Osteoblast (primary cell): Measurements from ENCODE around the gene INS. TPM values are rescaled to one million over a fixed set of nuclear protein-coding genes. Genes with fewer than 3 reads are reported as not detected.

Experiments
- DNase-seq: peaks from one replicate; pipeline ENCODE4 v3.0.0; 2011; ENCODE audit warnings: low spot score, mixed read lengths; ENCODE audit not compliant: insufficient read length; ENCODE audit errors: missing footprints
- H2AFZ ChIP-seq: 2 replicates; pipeline ENCODE4 v1.6.0; 2011; ENCODE audit warnings: mild to moderate bottlenecking, low read length
- H3K27ac ChIP-seq: 2 replicates; pipeline ENCODE4 v1.5.1; 2011; ENCODE audit warnings: mild to moderate bottlenecking, low read depth, low read length, moderate library complexity
- H3K27me3 ChIP-seq: 2 replicates; pipeline ENCODE4 v1.6.0; 2012; ENCODE audit warnings: mild to moderate bottlenecking, control low read depth, inconsistent platforms, low read length, moderate library complexity; ENCODE audit not compliant: insufficient read depth
- H3K36me3 ChIP-seq: 2 replicates; pipeline ENCODE4 v1.5.1; 2011; ENCODE audit warnings: mild to moderate bottlenecking, low read length, control low read depth, moderate library complexity; ENCODE audit not compliant: insufficient read depth
- H3K4me1 ChIP-seq: 2 replicates; pipeline ENCODE4 v1.5.1; 2011; ENCODE audit warnings: mild to moderate bottlenecking, low read length, control low read depth, moderate library complexity; ENCODE audit not compliant: insufficient read depth
- H3K4me2 ChIP-seq: 2 replicates; pipeline ENCODE4 v1.6.0; 2011; ENCODE audit warnings: mild to moderate bottlenecking, low read length; ENCODE audit not compliant: insufficient read depth
- H3K4me3 ChIP-seq: fragments of 200-600 bp; sonication (generic); 3 replicates; pipeline ENCODE4 v1.5.1; 2012; ENCODE audit warnings: mild to moderate bottlenecking, low read length, inconsistent platforms; ENCODE audit not compliant: insufficient read depth
- H3K79me2 ChIP-seq: 2 replicates; pipeline ENCODE4 v1.6.0; 2012; ENCODE audit warnings: mild to moderate bottlenecking, low read length, control low read depth, inconsistent platforms; ENCODE audit not compliant: insufficient read depth
- H3K9me3 ChIP-seq: 2 replicates; pipeline ENCODE4 v1.5.1; 2011; ENCODE audit warnings: low read depth, low read length, control low read depth
- H4K20me1 ChIP-seq: 2 replicates; pipeline ENCODE4 v1.6.0; 2012; ENCODE audit warnings: mild to moderate bottlenecking, low read length, control low read depth; ENCODE audit not compliant: insufficient read depth
- total RNA-seq: library from RNA; depleted of rRNA; stranded (reverse); fragments of >200 nt; gene quantifications from 2 replicates; pipeline ENCODE4 v1.2.3, GENCODE V29; 2012
- TF ChIP-seq, protein P1 (sequence below): IDR thresholded peaks from 2 replicates; pipeline ENCODE4 v1.5.1; 2011; ENCODE audit warnings: mild to moderate bottlenecking, low read depth, low read length, moderate library complexity; ENCODE audit errors: extremely low read depth

The INS gene
- total RNA-seq, 1 donor = not detected

DNA sequence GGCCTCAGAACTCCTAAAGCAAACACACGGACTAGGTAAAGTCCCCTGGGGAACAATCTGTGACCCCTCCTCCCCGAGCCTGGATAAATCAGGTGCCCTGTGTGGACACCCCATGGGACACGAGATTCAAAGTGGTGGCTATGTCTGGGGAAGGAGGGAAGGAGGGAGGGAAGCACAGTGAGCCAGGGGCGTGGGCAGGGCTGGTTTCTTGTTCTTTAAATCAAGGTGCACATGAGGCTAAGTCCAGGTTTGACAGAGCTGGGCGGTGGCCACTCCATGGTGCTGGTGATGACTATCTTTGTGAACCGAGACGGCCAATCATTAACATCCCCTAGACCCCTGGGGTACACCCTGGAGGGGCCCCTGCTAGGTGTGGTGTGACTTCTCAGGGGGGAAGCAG, 30.9 kb upstream of the INS start:
- Histone ChIP-seq H3K36me3 (no peaks in the 10 kb centered on the region), H2AFZ (no peak overlapping the region), H3K27me3 (peaks cover 6% of the 10 kb centered on the region), H3K79me2 (no peaks in the 10 kb centered on the region), H3K4me1 (no peaks in the 10 kb centered on the region), H3K27ac (no peak overlapping the region), H3K9me3 (no peaks in the 10 kb centered on the region), H3K4me2 (no peak overlapping the region), H3K4me3 (no peak overlapping the region), H4K20me1 (no peaks in the 10 kb centered on the region)
- TF ChIP-seq, protein P1, sequence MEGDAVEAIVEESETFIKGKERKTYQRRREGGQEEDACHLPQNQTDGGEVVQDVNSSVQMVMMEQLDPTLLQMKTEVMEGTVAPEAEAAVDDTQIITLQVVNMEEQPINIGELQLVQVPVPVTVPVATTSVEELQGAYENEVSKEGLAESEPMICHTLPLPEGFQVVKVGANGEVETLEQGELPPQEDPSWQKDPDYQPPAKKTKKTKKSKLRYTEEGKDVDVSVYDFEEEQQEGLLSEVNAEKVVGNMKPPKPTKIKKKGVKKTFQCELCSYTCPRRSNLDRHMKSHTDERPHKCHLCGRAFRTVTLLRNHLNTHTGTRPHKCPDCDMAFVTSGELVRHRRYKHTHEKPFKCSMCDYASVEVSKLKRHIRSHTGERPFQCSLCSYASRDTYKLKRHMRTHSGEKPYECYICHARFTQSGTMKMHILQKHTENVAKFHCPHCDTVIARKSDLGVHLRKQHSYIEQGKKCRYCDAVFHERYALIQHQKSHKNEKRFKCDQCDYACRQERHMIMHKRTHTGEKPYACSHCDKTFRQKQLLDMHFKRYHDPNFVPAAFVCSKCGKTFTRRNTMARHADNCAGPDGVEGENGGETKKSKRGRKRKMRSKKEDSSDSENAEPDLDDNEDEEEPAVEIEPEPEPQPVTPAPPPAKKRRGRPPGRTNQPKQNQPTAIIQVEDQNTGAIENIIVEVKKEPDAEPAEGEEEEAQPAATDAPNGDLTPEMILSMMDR = no peak
- no peak for DNase-seq

DNA sequence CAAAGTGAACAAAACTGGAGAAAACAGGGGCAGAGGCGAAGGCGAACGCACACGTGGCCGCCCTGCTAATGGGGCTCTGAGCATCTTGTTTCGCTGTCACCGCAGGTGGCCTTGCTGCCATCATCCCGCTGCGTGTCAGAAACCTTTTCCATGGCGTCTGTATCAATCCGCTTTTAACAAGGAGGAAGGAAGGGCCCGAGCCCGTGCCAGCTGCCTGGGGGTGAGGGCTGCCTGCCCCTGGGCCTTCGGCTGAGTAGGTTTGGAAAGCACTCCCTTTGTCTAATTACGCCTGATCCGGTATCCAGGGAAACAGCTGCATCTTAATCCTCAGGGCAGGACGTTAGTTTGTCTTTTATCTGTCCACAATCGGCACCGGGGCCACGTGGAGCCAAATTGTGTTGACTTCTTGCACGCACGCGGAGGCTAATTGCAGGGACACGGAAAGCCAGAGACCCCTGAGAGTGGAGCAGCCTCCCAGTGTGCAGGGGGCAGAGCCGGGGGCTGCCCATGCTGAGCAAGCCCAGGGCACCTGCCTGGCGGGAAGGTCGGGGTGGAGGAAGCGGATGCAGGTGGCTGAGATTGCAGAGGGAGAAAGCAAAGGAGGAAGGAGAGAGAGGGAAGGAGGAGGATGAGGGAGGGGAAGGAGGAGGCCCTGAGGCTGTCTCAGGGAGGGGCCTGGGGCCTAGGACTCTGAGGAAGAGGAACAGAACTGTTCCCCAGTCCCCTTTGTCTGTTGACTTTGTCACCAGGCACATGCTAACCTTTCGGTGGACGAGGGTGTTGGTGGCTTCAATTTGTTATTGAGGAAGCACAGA, 29.9 kb upstream of the INS start:
- H2AFZ ChIP-seq = no peak overlapping the region
- H4K20me1 ChIP-seq = no peaks in the 10 kb centered on the region
- no peak overlapping the region for H3K27ac ChIP-seq
- DNase-seq = no peak
- no peaks in the 10 kb centered on the region for H3K27me3 ChIP-seq
- TF ChIP-seq, protein P1 = no peak
- H3K4me3 ChIP-seq = no peak overlapping the region
- no peaks in the 10 kb centered on the region for H3K79me2 ChIP-seq
- H3K4me2 ChIP-seq = no peak overlapping the region
- H3K4me1 ChIP-seq = no peaks in the 10 kb centered on the region
- H3K36me3 ChIP-seq = no peaks in the 10 kb centered on the region
- no peaks in the 10 kb centered on the region for H3K9me3 ChIP-seq

DNA sequence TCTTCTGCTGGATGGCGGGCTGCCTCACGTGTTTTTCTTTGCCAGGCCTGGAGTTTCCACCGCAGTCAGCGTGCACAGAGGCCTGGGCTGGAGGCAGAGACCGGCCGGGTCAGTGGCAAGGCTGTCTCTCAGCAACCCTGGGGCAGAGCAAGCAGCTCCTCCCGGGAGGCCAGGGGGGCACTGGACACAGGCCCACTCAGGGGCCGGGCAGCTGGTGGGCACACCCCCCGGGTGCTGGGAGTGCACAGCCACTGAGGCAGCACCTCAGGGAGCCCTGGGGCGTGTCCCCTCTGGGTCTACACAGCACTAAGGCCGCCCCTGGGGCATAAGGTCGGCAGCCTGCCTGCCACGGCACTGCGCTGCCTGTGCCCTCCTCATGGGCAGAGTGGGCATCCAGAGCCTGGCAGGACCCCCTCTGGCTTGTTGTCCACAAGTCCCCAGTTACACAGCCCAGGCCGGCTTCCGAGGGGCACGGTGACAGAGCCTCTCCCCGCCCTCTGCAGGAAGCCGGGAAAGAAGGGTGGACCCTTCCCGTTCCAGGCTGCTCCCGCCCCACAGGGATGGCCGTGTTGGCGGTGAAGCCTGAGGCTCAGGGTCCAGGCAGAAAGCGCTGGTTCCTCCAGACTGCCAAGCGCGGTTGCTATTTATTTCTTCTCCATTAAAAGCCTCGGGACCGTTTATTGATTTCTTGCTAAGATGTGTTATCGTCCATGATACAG, 29.1 kb upstream of the INS start:
- H3K9me3 ChIP-seq = no peaks in the 10 kb centered on the region
- no peak overlapping the region for H3K4me3 ChIP-seq
- no peak overlapping the region for H3K27ac ChIP-seq
- no peaks in the 10 kb centered on the region for H3K27me3 ChIP-seq
- TF ChIP-seq, protein P1 = no peak
- H2AFZ ChIP-seq = no peak overlapping the region
- H3K79me2 ChIP-seq = no peaks in the 10 kb centered on the region
- DNase-seq = no peak
- H3K36me3 ChIP-seq = no peaks in the 10 kb centered on the region
- no peaks in the 10 kb centered on the region for H3K4me1 ChIP-seq
- H3K4me2 ChIP-seq = no peak overlapping the region
- H4K20me1 ChIP-seq = no peaks in the 10 kb centered on the region

DNA sequence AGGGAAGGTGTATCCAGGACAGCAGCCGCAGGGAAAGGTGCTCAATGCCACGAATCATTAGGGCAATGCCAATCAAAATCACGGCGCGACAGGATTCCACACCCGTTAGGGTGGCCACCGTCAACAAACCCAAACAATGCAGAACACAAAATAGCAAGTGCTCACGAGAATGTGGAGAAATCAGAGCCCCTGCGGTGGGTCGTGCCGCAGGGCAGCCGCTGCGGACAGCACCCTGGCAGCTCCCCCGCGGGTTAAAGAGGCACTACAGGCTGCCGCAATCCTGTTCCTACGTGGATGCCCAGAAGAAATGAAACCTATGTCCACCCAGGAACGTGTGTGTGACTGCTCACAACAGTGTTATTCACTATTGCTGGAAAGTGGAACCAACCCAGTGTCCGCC, 27.7 kb upstream of the INS start:
- no peaks in the 10 kb centered on the region for H3K9me3 ChIP-seq
- no peaks in the 10 kb centered on the region for H3K36me3 ChIP-seq
- H3K4me1 ChIP-seq = no peaks in the 10 kb centered on the region
- no peaks in the 10 kb centered on the region for H4K20me1 ChIP-seq
- H3K27me3 ChIP-seq = no peaks in the 10 kb centered on the region
- H3K79me2 ChIP-seq = no peaks in the 10 kb centered on the region
- H3K4me2 ChIP-seq = no peak overlapping the region
- H3K27ac ChIP-seq = no peak overlapping the region
- no peak overlapping the region for H2AFZ ChIP-seq
- TF ChIP-seq, protein P1 = no peak
- DNase-seq = no peak
- H3K4me3 ChIP-seq = no peak overlapping the region
